Stimulated activated CD4-positive, alpha-beta T cell treated with anti-CD3 and anti-CD28 coated beads, Interleukin-4, amount 100 ng/mL, for 48 hours (primary cell): ENCODE data around the gene INMT.

Source experiments
- DNase-seq, 2 donors: peaks; one replicate each; pipeline ENCODE4 v3.0.0-alpha.2; 2020; ENCODE audit warnings: low read depth in 2 of 2

The INMT gene

DNA sequence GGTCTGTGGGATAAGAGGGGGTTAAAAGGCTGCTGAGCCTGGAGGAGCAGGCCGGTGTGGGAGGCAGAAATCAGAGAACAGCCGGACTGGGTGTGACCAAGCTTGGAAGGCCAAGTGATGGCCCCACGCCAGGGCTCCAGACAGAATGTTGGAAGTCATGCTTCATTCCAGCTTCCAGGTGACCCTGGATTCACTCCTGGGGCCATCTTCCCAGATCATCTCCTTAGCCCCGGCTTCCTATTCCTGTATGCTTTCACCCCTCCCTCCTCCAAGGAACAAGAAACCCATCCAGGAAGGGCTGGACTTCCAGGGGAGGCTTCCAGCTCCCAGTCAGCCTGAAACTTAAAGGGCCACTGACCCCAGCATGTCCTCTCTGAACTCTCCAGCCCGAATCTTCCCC is 1.0 kb downstream of the INMT start:
- no peak for DNase-seq

DNA sequence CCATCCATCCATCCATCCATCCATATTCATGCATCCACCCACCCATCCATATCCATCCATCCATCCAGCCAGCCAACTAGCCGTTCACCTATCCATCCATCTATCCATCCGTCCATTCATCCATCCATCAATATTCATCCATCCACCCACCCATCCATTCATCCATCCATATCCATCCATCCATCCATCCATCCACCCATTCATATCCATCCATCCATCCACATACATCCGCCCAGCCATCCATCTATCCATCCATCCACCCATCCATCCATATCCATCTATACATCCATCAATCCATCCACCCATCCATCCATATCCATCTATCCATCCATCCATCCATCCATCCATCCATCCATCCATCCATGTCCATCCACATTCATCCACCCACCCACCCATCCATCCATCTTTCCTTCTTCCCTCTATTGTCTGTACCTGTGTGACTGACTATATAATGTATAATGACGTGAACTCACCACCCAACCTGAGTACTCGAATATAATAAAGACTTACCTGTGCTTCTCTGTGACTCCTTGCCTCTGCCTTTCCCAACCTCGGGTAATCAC is 2.5 kb downstream of the INMT start:
- no peak for DNase-seq

DNA sequence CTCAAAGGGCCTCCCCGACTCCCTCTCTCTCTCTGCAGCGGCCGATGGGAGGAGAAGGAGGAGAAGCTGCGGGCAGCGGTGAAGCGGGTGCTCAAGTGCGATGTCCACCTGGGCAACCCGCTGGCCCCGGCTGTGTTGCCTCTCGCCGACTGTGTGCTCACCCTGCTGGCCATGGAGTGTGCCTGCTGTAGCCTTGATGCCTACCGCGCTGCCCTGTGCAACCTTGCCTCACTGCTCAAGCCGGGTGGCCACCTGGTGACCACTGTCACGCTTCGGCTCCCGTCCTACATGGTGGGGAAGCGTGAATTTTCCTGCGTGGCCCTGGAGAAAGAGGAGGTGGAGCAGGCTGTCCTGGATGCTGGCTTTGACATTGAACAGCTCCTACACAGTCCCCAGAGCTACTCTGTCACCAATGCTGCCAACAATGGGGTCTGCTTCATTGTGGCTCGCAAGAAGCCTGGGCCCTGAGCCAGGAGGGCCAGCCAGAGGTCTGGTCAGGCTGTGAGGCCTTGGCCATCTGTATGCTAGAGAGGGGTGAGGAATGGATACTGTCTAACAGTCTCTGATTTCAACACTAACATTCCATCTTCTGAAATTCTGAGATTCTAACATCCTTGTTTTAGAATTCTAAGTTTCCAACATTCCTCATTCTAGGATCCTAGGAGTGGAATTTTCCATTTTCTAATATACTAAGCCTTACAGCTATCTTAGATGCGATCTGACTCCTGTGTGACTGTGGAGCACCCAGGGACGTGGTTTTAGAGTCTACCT is 3.6 kb downstream of the INMT start:
- DNase-seq = no peak

DNA sequence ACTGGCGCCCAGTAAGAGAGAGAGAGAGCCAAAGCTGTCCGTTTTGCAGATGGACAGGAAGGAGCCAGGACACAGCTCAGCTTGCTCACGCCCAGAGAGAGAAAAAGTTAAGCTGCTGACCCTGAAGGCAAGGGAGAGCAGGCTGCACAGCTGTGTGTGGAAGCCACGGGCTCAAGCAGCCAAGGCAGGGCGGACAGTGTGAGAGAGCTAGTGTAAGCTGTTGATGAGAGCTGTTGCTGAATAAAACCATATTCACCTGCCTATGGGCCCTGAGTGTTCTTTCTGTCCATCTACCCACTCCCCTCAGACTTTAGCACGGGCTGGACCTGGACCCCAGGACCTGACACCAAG is 5.4 kb downstream of the INMT start:
- no peak for DNase-seq

DNA sequence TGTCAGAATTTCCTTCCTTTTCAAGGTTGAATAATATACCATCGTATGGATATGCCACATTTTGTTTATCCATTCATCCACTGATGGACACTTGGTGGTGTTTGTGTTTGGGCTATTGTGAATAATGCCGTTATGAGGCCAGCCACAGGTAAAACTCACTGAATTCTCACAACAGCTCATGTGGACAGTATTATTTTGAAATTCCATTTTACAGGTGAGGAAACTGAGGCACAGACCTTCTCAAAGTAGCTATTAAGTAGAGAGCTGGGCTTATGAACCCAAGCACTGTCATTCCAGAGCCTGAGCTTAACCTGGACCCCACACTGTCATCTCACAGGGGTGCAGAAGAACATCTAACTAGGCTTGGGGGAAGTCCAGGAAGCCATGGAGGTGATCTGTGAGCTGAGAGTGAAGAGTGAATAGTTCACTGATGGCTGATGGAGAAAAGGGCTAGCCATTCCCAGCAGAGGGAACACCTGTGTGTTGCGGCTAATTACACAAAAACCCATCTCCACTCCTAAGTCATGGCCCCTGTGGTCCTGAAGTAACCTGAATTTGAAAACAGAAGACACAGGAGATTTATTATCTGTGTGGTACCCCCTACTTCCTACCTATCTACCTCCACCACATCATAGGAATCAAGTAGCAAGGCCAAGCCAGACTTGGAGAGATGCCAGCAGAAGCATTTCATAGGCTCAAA is 8.7 kb downstream of the INMT start:
- DNase-seq = no peak

DNA sequence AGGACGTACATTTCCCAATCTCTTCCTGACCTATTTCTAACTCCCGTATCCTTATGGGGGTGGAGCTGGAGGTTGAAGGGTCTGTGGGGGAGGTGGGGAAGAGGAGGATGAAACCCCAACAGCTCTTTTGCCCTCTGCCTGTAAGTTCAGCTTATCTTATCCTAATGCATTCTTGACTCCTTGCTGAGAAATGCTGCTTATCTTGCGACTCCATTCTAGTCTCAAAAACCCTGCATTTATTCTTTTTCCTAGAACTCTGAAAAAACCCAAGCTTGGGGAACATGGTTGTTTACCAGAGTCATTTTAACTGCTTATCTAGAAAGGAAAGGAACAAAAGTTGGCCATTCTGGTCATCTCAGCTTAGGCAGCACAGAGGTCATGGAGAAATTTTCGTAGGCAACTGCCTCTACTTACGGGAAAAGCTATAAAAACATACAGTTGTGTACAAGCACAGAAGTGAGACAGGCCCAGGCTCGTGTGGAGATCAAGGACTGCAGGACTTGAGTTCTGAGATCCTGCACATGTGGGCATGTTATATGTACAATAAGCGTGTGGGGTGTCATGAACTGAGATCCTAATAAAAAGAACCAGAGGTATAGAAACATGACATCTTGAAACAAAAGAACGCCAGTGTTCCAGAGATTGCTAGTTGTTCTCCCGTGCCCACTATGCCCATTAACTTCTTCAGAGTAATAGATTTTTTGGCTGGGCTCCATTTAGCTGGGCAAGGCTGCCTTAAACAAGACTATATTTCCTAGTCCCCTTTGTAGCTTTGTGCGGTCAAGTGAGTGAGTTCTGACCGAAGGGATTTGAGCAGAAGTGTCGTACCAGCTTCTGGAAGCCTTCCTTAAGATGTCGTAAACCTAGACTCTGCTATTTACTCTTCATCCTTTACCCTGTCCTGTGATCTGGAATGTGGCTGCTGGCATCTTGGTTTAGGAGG is 9.6 kb downstream of the INMT start:
- no peak for DNase-seq

DNA sequence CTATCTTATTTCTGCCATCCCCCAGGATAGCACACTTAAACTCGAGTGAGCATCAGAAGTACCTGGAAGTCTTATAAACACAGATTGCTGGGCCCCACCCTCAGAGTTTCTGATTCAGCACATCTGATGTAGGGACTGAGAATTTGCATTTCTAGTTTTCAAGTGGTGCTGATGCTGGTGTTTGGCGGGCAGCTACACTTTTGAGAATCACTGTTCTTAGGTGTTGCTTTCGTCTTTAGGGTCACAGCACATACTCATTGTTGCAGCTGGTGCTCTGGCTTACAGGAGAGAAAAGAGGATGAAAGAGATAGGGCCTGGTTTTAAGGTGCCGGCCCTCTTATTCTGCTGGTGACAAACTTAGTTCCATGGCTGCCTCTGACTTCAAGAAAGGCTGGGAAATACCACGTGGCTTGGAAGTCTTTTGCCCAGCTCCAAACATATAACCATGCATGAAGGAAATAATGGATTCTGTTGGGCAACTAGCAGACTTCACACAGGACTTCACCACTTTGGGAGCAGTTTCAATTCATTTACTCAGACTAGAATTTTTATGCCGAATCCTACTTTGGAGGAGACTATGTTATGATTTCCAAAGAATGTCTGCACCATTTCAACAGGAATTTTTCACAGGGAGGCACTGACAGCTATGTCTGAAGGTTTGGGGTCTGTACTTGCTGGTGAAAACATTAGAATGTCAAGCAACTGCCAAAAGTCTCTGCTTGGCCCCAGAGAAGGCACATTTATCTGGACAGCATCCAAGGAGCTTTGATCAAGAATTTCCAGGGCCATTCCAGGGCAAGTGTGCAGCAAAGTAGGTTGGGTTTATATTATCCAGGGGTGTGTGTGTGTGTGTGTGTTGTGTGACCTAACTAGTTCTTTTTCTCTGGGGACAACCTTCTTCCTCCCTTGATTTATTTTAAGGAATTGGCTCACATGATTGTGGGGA is 12.4 kb downstream of the INMT start:
- no peak for DNase-seq

DNA sequence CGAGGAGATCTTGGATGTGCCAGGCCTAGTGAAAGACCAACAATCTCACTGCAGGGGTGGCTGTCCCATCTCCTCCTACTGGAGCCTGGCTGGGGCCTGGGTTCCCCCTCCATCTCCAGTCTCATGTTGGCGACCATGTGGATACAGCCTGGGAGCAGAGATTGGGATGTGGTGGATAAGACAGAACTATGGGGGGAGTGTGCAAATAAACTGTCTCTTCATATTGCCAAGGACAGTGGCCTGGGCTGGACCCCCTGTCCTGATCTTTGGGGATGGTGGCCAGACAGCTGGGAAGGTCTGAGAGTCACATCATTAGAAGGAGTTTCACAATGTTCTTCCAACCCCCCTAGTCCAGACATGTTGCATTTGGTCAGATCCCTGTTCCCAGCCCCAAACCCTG is 13.5 kb downstream of the INMT start:
- DNase-seq = no peak

DNA sequence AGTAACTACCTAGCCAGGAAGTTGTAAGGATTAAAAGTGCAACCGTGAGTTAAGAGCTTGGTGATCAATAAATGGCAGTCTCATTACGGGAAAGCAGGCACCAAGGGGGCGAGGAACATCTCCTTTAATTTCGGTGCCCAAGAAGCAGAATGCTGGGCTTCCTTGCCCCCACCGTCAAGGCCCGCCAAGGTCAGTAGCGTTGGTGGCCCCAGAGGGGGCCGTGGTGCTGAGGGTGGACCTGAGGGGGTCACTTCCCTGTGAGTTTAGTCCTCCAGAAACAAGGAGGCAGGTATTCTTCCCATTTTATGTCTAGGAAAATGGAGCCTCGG is 18.9 kb downstream of the INMT start:
- no peak for DNase-seq

DNA sequence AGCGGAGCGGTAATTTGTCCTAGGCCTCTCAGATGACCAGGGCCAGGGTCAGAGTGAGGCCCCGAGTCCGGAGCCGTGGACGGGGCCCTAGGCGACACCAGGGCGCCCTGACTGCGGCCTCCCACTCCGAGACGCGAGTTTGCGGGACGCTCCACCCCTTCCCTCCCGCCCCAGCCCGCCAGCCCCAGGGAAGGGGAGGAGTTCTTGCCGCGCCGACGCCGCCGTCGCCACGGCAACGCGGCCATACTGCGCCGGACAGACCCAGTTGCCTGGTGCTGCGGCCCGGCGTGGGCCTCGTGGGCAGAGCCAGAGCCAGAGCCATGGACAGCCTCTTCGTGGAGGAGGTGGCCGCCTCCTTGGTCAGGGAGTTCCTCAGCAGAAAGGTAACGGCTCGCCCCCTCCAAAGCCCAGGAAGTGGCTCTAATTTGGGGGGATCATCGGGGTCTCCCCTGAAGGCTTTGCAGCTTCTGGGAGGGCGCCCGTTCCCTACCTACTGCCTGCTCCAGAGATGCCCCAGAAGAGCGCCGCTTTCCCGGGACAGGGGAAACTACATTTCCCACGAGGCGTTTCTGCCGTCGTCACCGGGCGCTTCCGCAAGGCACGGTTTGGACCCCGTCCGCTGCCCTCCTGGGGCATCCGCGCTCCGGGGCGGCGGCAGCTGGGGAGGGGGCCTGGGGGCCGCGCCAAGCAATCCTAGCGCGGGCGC is 19.4 kb downstream of the INMT start, which contains the start of gene MINDY4:
TSS of gene MINDY4 (plus strand) at position 244 of the 706 bp plus-strand sequence. CDS start at position 321, 77 bp downstream.
- DNase-seq = peak; percentile 60 to 74

DNA sequence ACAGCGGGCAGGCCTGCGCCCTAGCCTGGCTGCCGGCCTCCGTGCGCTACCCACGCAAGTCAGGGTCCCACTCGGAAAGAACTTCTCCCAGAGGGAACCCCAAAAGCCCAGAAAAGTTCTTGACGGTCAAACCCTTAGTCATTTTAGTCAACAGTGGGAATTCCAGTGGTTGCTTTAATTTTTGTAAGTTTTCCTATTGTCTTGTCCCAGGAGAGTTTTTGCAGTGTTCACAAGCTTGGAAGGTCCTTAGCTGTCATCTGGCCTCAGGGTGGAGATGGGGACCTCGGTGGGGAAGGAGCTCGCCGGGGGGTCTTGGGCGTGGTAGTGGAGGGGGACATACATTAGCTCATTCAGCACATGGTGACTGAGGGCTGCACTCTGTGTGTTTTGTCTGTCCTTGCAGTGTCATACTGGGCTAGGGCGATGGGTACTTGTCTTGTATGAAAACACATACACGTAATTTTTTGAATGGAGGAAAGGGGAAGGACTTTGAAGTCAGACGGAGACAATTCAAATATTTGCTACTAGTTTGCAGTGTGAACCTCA is 20.0 kb downstream of the INMT start:
- DNase-seq = no peak

DNA sequence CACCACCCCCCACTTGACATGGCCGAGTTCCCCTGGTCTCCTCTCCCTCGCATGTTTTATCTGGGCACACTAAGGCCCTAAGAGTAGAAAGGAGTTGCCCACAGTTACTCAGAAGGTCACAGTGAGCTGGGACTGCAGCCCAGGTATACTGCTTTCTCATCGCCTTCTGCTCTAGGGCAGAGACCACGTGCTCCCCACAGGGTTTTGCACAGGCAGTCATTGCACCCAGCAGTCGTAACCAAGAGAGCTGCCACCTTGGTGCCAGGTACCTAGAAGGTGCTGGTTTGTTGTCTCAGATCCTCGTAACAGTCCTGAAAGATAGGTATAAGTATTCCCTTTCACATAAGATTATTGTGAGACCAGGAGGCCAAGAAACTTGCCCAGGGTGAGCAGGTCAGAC is 21.0 kb downstream of the INMT start:
- DNase-seq = no peak

DNA sequence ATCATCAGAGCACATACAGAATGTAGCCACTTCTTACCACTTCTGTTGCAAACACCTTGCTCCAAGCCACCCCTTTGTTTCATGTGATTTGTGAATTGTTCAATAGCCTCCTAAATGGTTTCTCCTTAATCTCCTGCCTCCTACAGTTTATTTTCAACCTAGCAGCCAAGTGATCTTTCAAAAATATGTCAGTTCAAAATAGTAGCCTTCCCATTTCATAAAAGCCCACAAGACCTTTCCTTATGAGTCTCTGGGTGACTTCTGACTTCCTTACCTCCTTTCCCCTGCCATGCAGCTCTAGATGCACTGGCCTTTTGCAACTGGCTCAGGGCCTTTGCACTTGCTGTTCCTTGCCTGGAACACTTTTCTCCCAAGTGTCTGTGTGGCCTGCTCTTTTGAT is 24.1 kb downstream of the INMT start:
- DNase-seq = no peak

DNA sequence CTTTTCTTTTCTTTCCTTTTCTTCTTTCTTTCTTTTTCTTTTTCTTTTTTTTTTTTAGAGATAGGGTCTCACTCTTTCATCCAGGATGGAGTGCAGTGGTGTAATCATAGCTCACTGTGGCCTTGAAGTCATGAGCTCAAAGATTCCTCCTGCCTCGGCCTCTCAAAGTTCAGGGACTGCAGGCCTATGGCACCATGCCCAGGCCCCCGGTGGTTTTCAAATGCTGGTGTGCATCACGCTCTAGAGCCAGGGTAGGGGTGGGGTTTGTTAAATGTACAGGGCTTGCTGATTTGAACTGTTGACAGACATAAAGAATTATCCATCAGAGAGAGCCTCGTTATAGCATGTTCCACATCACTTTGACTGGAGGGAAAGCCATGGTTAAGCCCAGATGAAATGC is 25.0 kb downstream of the INMT start:
- DNase-seq = no peak

DNA sequence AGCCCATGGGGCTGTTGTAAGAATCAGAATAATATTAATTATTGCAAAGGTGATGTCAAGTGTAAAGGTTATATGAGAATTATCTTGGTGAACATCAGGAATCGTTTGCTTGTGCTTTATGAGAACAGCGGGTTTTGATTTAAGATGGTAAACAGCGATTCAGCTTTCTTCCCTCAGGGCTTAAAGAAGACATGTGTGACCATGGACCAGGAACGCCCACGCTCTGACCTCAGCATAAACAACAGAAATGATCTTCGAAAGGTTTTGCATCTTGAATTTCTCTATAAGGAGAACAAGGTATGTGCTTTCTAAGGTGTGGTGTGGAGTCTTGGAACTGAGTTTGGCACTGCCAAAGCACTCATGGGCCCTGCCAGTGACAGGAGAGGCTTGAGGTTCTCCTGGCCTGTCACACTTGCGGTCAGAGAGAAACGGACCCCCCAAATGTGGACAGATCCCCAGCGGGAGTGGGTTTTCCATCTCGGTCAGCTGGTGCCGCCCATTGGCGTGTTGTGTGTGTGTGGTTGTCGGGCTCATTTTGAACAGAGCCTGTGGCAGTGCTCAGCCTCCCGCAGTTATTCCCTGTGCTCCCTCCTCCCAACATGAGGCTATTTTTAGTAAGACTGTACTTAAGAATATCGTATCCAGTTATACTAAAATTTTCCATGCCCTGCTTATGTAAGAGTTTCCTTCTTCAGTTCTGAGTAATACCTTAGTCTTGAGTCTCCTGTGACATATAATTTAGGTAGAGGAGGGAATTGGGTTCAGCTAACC is 26.5 kb downstream of the INMT start:
- no peak for DNase-seq

DNA sequence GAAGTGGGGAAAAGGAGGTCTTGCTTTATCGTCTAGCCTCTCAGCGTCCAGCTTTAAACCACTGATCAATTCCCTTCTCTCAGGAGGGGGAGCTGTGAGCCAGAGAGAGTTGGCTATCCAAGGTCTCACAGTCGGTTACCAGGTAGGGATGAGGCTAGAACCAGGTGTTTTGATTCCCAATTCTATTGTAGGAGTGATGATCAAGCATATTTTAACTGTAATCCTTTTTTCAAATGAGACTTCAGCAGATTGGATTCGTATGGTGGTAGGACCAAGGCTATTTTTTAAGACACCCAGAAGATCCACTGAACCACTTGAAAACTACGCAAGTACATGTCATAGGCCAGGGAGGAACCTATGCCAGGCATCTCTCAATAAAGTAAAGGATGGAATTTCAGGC is 27.6 kb downstream of the INMT start:
- no peak for DNase-seq

DNA sequence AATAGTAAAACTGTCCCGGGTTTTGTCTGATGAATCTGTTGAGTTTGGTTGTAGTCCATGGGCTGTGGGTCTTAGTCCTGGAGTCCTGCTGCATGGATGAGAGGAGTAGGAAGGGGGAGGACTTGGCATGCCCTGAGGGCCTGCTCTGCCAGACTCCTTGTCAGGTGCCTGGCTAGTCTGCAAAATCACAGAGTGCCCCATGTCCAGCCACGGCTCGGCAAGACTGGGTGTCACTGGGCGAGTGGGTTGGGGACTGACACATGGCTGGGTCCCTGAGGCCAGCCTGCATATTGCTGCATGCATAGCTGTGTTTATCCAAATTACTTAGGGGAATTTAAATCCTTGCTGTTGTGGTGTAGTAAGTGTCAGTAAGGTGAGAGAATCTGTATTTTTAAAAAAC is 29.0 kb downstream of the INMT start:
- no peak for DNase-seq

DNA sequence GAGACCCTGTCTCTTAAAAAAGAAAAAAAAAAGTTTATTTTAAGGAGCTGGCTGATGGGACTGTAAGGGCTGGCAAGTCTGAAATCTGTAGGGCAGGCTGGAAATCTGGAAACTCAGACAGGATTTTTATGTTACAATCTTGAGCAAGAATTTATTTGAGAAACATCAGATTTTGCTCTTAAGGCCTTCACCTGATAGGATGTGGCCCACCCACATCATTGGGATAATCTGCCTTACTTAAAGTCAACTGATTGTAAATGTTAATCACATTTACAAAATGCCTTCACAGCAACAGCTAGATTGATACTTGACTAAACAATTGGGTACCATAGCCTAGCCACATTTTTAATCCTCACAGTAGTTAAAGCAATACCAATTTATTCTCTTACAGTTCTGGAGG is 30.8 kb downstream of the INMT start:
- DNase-seq = no peak

DNA sequence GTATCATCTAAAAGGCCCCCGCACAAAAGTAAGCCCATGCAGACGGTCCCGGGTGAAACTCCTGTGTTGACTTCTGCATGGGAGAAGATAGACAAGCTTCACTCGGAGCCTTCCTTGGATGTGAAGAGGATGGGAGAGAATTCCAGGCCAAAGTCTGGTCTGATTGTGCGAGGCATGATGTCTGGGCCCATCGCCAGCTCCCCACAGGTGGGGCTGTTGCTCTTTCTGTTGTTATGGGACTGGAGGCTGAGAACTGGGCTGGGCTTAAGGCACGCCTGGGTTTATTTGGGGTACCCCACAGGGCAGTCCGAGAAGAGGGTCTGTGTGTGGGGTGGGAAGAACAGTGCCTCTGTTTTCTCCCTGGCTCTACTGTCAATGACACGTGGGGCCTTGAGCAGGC is 33.9 kb downstream of the INMT start:
- DNase-seq = no peak
